ENCODE results near the gene FAM234B. TPM values are rescaled to one million over a fixed set of nuclear protein-coding genes. Genes with fewer than 3 reads are reported as not detected.

Gene FAM234B
- total and polyA plus RNA-seq, 2 experiments from 2014 or later, result 9.5 to 21.1 TPM

- TF ChIP-seq CTCF (conservative IDR thresholded peaks at IDR 0.05; ENCODE audit: low read depth in 2 of 2) (no peak), REST (IDR thresholded peaks at IDR 0.05; ENCODE audit: unreplicated experiment) (no peak), EZH2phosphoT487 (IDR thresholded peaks at IDR 0.05; ENCODE audit: unreplicated experiment) (no peak), JUNB (IDR thresholded peaks at IDR 0.05; ENCODE audit: unreplicated experiment) (no peak)
Measured at GRCh38 chr12:13093848-13094220, 49.7 kb downstream of the FAM234B start (continued).

- no peak overlapping the region for H3K27ac ChIP-seq (ENCODE audit: low read depth)
- H3F3A ChIP-seq (replicated peaks; ENCODE audit: low read depth), result peaks cover 6% of the 10 kb centered on the region; the same call in 1 of the 2 replicates
- no peak overlapping the region for H3K4me2 ChIP-seq
- TF ChIP-seq EZH2 (IDR thresholded peaks at IDR 0.05; ENCODE audit: low read depth, unreplicated experiment) (no peak), ZNF462 (CRISPR knock-in tag; IDR thresholded peaks at IDR 0.05) (no peak), REST (IDR thresholded peaks at IDR 0.05; ENCODE audit: unreplicated experiment) (no peak), CTCF (conservative IDR thresholded peaks at IDR 0.05; ENCODE audit: low read depth in 2 of 2) (no peak), EZH2phosphoT487 (IDR thresholded peaks at IDR 0.05; ENCODE audit: unreplicated experiment) (no peak)
Measured at GRCh38 chr12:13094367-13094766, 50.2 kb downstream of the FAM234B start.

More at GRCh38 chr12:13094367-13094766, 50.2 kb downstream of the FAM234B start:
- H3K27ac Mint-ChIP-seq, result no peak overlapping the region
- Histone ChIP-seq H4K20me1 (replicated peaks; ENCODE audit: insufficient read depth) (no peaks in the 10 kb centered on the region), H2AFZ (no peak overlapping the region), H3K4me3 (no peak overlapping the region), H3K36me3 (ENCODE audit: insufficient read depth) (no peaks in the 10 kb centered on the region), H3K27me3 (ENCODE audit: insufficient read depth) (no peaks in the 10 kb centered on the region), H3K79me2 (replicated peaks; ENCODE audit: insufficient read depth) (no peaks in the 10 kb centered on the region), H3K4me1 (ENCODE audit: insufficient read depth) (peaks cover 28% of the 10 kb centered on the region), H3K9me2 (ENCODE audit: insufficient read depth) (peaks cover 5% of the 10 kb centered on the region)
- ATAC-seq (no peak), DNase-seq (ENCODE audit: low spot score) (no peak)
- H3K4me3 Mint-ChIP-seq, result no peak overlapping the region
- H3K36me3 Mint-ChIP-seq (ENCODE audit: low read depth), result no peaks in the 10 kb centered on the region
- H3K9me3 Mint-ChIP-seq, result no peaks in the 10 kb centered on the region
- peaks cover 44% of the 10 kb centered on the region for H3K4me1 Mint-ChIP-seq
- peaks cover 3% of the 10 kb centered on the region for H3K27me3 Mint-ChIP-seq (ENCODE audit: insufficient read depth, low read depth, poor library complexity)

Data from GM23338 (cell line).